GM10248 (cell line): ENCODE data around the gene ACKR2.

Source experiments
- CTCF ChIA-PET: fragments of 300-600 bp; sonication (Branson Sonifier 250); formaldehyde crosslinking; extraction: SDS; loops from one replicate; lab custom pipeline; 2021; ENCODE audit warnings: antibody characterized with exemption; lab: Yijun Ruan, JAX
- POLR2A ChIA-PET: fragments of 350-650 bp; sonication (Branson Sonifier 250); formaldehyde crosslinking; extraction: SDS; loops from one replicate; lab custom pipeline; 2020; ENCODE audit warnings: antibody characterized with exemption; lab: Yijun Ruan, JAX
- DNase-seq: peaks from one replicate; pipeline ENCODE4 v3.0.0; 2012; ENCODE audit errors: extremely low spot score
- CTCF ChIP-seq: IDR thresholded peaks from 2 replicates; pipeline ENCODE4 v1.5.1; 2012; ENCODE audit warnings: mild to moderate bottlenecking, low read depth; ENCODE audit errors: extremely low read depth, missing control alignments, control extremely low read depth

Gene ACKR2

GRCh38 chr3:42886294-42886822 is 77.1 kb downstream of the ACKR2 start:
- TF ChIP-seq CTCF: no peak
- DNase-seq: no peak
- CTCF ChIA-PET: interaction anchor here (0.7 kb wide), 1 partner anchor 140 kb away, joined by 3 read pairs; no protein-coding TSS in a partner anchor
- POLR2A ChIA-PET: no interaction called here

- POLR2A ChIA-PET: no interaction called here
- DNase-seq: no peak
- CTCF ChIA-PET: interaction anchor here (0.7 to 1.2 kb wide), 2 partner anchors 12 to 141 kb away, joined by 3 read pairs; no protein-coding TSS in a partner anchor
- no peak for TF ChIP-seq CTCF
These were observed 77.8 kb downstream of the ACKR2 start for GRCh38 chr3:42887084-42887483.

- no peak for TF ChIP-seq CTCF
- CTCF ChIA-PET: interaction anchor here (6.7 kb wide), 1 partner anchor 9 kb away, joined by 33 read pairs; no protein-coding TSS in a partner anchor
- POLR2A ChIA-PET: no interaction called here
- DNase-seq: no peak
These were observed 81.8 kb downstream of the ACKR2 start for GRCh38 chr3:42891042-42891441.

- ChIA-PET POLR2A (no interaction called here), CTCF (interaction anchor here (1.3 to 6.7 kb wide), 2 partner anchors 10 to 61 kb away, joined by 3 to 33 read pairs; no protein-coding TSS in a partner anchor)
These were observed 82.9 kb downstream of the ACKR2 start for GRCh38 chr3:42892169-42892568.

GRCh38 chr3:42892807-42893206 is 83.6 kb downstream of the ACKR2 start:
- no peak for DNase-seq
- POLR2A ChIA-PET: no interaction called here
- CTCF ChIA-PET: interaction anchor here (1.0 to 6.7 kb wide), 3 partner anchors 11 to 61 kb away, joined by 3 to 33 read pairs (median 3); partner anchors contain the start of gene ZNF662
- TF ChIP-seq CTCF: no peak

More at GRCh38 chr3:42892169-42892568, 82.9 kb downstream of the ACKR2 start:
- TF ChIP-seq CTCF: no peak
- no peak for DNase-seq

GRCh38 chr3:42894698-42895579 is 85.7 kb downstream of the ACKR2 start:
- DNase-seq: no peak
- TF ChIP-seq CTCF: no peak
- POLR2A ChIA-PET: no interaction called here
- CTCF ChIA-PET: interaction anchor here (0.7 to 6.7 kb wide), 2 partner anchors 13 to 55 kb away, joined by 3 to 33 read pairs; no protein-coding TSS in a partner anchor
